HG03103 (cell line): ENCODE data around the gene BATF2.

Source experiments
- ATAC-seq: cut with Tn5 transposase; IDR thresholded peaks from one replicate; pipeline ENCODE4 v1.9.1; 2021; ENCODE audit warnings: low read depth; ENCODE audit not compliant: unreplicated experiment

BATF2 gene

DNA sequence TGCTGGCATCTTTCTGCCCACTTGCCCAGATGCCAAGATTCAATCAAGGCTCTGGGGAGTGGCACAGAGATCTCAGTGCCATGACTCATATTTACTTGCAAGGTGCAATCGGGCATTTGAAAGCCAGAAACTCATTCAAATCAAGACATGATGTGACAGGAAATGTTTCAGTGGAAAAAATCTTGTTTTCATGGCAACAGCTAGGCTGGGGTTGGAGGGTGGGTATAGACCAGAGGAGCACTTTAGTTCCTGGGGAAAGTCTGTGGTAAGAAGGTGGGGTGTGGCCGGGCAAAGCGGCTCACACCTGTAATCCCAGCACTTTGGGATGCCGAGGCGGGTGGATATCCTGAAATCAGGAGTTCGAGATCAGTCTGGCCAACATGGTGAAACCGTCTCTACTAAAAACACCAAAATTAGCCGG, 26.0 kb downstream of the BATF2 start:
- no peak for ATAC-seq

DNA sequence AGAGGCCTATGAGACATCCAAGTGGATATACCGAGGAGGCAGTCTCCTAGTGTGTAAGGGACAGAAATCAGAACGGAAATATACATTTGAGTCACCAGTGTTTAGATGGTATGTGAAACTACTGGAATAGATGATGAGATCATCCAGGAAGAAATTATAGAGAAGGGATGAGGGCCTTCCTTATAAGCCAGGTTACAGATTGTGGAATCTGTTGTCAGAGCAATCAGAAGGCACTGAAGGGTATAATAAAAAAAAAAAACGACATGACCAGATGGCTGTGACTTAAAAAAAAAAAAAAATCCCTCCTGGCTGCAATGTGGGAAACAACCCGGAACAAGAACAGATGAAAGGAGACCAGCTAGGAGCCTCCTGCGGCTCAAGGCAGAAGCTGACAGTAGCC, 27.6 kb downstream of the BATF2 start:
- no peak for ATAC-seq

DNA sequence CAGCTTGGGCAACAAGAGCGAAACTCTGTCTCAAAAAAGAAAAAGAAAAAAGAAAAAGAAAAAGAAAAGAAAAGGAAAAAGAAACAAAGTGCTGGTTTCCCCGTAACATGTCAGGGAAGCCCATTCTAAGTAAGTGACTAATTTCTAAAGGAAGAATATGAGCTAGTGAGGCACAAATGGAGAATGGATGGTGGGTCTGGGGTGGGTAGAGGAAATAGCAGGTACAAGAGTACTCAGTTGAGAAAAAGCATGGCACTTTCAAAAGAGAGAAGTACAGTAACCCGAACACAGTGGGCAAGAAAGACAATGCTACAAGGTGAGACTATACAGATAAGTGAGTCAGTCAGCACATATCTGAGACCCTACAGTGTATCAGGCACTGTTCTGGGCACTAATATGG, 29.4 kb downstream of the BATF2 start:
- no peak for ATAC-seq

DNA sequence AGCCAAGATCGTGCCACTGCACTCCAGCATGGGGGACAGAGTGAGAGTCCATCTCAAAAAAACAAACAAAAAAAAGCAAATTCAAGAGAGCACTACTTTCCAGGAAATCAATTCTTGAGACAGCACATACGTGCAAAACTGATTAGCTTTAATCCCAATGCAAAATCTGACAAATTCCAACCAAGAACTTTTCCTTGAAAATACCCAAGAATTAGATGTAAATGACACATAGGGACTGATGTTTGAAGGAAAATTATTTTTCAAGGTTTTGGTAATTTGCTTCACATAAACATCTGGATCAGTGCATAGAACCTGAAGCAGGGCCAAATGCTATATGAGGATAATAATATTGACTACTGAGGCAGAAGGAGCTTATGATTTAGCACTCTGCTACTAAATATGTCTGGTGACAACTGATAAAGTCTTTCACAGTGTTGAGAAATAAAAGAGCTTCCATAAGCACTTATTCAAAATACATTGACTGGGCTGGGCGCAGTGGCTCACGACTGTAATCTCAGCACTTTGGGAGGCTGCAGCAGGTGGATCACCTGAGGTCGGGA, 33.6 kb downstream of the BATF2 start:
- ATAC-seq = no peak

DNA sequence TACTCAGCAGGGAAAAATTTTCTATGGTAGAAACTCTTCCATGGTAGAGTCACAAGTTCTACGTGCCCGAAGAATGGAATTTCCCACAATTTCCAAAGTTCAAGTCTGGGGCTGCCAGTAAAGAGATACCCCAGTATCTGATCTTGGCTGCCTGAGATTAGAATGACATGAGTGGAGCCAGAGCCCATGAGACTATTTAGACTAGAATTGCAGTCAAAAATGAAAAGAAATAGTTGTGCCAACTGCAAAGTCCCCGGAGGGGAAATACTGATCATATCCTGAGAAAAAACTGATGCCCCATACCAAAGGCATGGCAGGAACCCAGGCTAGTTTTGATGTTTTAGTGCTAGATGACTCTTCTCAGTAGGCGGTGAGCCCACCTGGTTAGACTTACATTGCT, 36.1 kb downstream of the BATF2 start:
- no peak for ATAC-seq

DNA sequence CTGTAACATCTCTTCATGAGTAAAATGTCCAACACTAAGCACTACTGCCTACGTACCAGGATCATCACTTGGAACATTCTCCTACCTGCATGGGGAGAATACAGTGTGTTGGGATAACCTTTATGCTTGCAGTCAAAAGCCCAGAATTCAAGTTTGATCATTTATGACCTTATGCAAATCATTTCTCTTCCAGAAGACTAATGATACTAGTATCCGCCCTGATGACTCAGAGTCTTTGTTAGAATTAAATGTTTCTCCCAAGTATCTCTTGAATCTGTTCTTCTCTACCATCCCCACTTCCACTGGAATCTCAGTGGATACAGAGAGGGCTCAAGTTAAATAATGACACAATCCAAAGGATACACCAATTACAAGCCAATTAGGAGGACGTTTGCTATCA, 37.3 kb downstream of the BATF2 start:
- no peak for ATAC-seq

DNA sequence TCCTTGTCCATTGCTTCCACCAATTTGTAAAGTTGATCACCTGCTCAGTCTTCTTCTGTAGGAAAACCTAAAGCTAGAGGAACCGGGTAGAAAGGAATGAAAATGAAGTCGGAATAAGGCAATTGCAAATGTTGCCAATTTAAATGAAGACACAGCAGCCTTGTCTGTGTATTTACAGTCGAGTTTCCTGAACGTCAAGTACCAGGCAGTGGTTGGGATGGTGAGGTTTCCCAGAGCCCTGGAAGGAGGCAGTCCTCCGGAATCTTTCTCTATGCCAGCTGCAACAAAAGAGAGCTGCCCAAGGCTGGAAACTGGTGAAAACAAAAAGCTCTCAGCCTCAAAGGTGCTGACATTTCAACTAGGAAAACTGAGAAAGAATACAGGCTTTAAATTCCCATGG, 42.6 kb downstream of the BATF2 start:
- ATAC-seq = no peak

DNA sequence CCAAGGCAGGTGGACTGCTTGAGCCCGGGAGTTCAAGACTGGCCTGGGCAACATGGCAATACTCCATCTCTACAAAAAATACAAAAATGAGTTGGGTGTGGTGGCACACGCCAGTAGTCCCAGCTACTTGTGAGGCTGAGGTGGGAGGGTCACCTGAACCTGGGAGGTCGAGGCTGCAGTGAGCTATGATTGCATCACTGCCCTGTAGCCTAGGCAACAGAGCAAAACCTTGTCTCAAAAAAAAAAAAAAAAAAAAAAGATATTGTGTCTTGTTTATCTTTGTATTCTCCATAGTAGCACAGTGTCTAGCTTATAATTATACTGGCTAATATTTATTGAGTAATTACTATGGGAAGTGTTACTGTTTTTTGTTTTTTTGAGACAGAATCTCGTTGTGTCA, 45.2 kb downstream of the BATF2 start:
- ATAC-seq = no peak

DNA sequence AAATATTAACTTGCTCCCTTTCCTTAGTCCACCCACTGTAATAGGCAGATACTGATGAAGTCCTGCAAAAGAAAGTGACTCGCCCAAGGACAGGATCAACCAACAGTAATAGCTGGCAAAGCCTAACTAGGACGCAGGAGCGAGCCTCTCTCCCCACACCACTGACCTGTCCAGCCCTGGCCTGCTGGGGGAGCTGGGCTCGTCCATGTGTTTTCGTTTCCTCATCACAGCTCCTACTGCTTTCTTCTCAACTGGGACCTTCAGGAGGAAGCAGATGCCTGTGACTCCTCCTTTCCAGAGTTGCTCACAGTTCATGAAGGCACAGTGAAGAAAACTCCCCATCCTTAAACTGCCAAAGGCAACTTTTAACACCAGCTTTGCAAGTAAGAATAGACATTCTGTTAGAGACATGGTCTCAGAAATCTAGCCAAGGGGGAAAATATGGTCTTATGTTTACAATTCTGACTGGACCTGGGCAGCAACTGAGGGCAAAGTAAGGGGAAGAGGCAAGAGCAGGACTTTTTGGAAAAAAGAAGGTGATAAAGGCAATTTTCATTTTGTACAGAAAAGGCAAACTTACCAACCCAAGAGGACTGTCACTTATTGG, 49.5 kb downstream of the BATF2 start:
- no peak for ATAC-seq
